Central memory CD4-positive, alpha-beta T cell (primary cell): ENCODE results near the gene LOXL1.

Experiments
- DNase-seq: peaks from one replicate; pipeline ENCODE4 v3.0.0; 2022

The LOXL1 gene

GRCh38 chr15:73941044-73941443 is 14.8 kb downstream of the LOXL1 start:
- DNase-seq: no peak

DNA sequence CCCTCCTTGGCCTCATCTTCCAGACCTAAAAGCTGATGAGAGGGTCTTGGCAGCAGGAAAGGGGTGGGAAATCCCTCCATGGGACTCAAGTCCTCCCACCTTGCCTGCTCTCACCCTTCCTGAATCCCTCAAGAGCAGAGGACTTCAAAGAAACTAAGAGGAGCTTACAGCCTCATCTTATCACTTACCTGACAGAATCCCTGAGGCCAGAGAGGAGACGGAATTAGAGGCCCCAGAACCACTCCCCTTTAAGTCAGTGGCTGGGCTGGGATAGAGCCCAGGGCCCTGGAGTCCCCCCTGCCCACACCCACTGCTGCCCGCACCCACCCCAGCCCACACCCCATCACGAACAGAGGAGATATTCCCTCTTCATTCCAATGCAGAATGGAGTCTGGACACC is 15.2 kb downstream of the LOXL1 start:
- DNase-seq: no peak

GRCh38 chr15:73941871-73942635 is 15.8 kb downstream of the LOXL1 start:
- no peak for DNase-seq

GRCh38 chr15:73942751-73943270 is 16.5 kb downstream of the LOXL1 start:
- no peak for DNase-seq

- DNase-seq: no peak
Observed at GRCh38 chr15:73944161-73945129, 18.2 kb downstream of the LOXL1 start.

GRCh38 chr15:73945130-73945508 is 18.9 kb downstream of the LOXL1 start:
- no peak for DNase-seq

DNA sequence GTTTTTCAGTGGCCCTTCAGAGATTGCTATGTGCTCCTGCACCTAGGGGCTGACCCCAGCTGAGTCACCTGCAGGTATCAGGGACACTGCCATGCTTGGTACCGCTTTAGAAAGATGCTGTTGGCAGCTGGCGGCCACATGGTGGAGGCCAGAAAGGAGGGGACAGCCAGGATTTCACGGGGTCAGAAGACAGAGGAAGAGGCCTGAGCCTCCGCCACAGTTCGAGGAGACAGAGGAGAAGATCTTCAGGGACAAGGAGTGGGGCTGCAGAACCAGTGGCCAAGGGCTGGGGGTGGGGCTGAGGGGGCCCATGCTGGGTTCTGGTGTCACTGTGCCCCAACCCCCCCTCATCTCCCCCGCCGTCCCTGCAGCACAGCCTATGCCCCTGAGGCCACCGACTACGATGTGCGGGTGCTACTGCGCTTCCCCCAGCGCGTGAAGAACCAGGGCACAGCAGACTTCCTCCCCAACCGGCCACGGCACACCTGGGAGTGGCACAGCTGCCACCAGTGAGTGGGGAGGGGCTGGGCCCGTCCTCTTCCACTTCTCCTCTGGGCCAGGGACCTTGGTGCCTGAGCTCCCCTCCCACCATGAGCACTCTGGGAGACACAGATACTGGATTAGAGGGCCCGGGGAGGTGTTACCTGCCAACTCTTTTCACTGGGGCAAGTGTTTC is 19.9 kb downstream of the LOXL1 start:
- DNase-seq: no peak

DNA sequence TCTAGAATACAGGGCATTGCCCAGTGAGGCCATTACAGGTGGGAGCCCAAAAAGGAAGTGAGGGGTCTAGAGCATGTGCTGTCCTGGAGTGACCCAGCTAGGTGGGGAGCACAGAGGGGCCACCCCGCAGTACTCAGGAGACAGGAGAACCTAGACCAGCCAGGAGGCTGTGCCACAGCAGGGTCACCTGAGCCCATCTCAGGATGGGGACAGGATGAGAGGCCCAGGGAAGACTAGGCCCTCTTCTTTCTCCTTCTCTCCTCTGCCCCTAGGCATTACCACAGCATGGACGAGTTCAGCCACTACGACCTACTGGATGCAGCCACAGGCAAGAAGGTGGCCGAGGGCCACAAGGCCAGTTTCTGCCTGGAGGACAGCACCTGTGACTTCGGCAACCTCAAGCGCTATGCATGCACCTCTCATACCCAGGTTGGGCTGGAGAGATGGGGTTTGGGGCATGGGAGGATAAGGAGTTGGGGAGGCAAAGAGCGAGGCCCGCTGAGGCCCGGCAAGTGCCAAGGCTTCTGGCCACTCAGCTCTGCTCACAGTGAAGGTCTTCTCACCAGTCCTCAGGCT is 20.6 kb downstream of the LOXL1 start:
- no peak for DNase-seq

DNA sequence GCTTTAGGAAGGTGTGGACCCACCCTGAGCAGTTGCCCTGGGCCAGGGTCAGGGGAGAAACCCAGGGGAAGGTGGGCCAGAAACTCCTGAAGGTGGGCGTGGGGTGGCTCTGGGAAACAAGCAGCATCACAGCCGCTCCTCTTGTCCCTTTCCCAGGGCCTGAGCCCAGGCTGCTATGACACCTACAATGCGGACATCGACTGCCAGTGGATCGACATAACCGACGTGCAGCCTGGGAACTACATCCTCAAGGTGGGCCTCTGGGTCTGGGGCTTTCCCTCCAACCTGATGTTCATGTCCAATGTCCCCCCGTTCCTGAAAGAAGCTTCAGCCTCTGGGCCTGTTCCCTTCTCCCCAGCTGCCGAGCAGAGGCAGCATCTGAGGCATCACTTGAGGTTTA is 21.4 kb downstream of the LOXL1 start:
- no peak for DNase-seq

DNA sequence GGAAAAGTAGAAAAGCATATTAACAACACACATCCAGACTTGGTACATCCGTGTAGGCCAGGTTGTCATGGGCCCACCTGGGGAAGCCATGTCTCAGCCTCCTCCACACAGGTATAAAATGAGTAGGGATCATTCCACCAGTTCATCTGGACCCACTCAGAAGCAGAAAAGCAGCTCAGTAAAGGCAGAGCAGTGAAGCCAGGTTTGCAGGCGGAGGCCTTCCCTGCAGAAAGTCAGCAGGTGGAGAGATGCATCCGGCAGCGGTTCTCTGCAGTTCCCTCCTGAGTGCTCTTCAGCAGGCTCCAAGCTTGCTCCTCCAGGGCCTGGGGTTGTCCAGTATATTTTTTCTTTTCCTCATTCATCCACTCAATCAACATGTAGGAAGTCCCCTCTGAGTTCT is 22.1 kb downstream of the LOXL1 start:
- DNase-seq: no peak

DNA sequence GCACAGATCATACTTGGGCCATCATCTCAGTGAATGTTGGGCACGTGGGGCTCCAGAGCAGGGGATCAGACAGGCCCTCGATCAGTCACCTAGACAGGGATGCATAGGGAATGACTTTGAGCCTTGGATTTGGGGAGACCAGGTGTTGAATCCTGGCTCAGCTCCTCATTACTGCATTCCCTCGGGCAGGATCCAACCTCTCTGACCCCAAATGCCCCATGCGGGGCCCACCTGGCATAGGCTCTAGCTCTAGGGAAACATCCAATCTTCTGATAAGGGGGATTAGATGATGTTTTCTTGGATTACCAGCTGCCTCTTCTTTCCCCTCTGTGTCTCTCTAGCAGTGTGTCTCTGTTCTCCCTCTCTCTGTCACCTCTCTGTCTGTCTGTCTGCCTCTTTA is 22.7 kb downstream of the LOXL1 start:
- no peak for DNase-seq

DNA sequence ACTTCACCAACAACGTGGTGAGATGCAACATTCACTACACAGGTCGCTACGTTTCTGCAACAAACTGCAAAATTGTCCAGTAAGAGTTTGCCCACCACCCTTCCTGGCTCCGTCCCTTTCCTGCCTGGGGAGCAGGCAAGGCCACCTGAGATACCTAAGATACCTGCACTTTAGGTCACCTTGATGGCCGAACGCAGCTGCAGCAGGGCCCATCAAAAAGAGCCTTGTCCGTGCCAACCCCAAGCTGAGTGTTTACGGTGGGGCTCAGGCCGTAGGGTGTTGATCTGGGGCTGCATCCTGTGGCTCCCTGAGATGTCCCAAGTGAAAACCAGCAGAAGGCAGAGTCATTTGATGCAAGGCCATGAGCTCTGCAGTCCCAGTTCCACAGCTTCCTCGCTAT is 23.2 kb downstream of the LOXL1 start:
- DNase-seq: no peak

- DNase-seq: no peak
Observed at GRCh38 chr15:73950479-73950830, 24.2 kb downstream of the LOXL1 start.

DNA sequence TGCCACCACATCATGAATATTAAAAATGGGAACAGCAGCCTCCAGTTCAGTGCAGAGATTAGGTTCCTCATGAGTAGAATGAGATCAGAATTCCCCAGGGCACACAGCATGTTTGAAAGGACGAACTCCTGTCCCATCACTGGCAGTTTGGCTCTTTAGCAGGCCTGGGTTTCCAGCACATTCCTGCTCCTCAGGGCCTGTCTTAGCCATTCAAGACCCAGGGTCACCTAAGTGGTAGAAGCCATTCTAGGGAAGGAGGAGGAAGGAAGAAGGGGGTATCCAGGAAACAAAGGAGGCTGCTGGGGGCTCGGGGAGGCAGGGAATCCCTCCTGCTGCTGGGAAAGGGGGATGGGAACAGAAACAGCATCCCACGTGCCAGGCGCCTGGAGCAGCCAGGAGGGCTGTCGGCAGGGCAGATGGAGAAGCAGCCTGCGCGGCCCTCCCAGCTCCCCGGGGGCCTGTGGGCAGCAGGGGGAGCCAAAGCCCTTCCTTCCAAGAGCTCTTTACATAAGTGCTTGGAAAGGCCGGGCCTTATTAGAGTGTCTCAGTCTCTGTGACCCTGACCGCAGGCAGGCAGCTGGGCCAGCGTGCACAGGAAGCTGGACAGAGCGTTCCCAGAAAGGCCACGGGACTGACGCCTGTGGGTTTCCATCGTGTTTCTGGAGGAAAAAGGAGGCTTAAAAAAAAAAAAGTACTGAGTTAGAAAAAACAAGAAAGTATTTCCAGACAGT is 24.7 kb downstream of the LOXL1 start:
- DNase-seq: peak; percentile 59

GRCh38 chr15:73951601-73952000 is 25.3 kb downstream of the LOXL1 start:
- no peak for DNase-seq

GRCh38 chr15:73952171-73952912 is 26.1 kb downstream of the LOXL1 start:
- no peak for DNase-seq

GRCh38 chr15:73952913-73953750 is 26.9 kb downstream of the LOXL1 start:
- DNase-seq: no peak

GRCh38 chr15:73954188-73955145 is 28.2 kb downstream of the LOXL1 start:
- DNase-seq: no peak

DNA sequence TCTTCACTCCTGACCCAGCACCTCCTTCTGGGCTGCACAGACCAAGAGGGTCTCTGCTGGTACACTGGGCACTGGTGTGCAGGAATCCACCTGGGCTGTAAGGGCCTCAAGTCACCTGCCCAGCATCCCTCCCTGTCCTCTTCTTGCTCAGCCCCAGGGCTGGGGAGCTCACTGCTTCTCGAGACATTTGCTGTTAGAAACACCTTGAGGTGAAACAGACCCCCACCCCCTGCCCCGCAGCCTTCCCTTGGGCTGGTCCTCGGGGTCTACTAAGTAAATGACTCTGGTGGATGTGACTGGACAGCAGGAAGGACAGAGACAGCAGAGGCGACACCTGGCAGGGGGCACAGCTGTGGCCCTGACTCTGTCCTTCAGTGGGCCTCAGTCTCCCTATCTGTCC is 29.1 kb downstream of the LOXL1 start:
- no peak for DNase-seq
